Trophoblast cell (in vitro differentiated cells and primary cell): ENCODE measurements around the gene SH3YL1.

Experiments
- DNase-seq, 2 donors: peaks; one replicate each; pipeline ENCODE4 v3.0.0-alpha.2; 2016
- H2AFZ ChIP-seq: 2 replicates; pipeline ENCODE4 v1.6.1; 2013; ENCODE audit warnings: low read length, moderate library complexity, mild to moderate bottlenecking; ENCODE audit not compliant: insufficient read depth, poor library complexity
- H2AK5ac ChIP-seq: 2 replicates; pipeline ENCODE4 v1.6.1; 2013; ENCODE audit warnings: mild to moderate bottlenecking, low read length
- H2BK120ac ChIP-seq: 2 replicates; pipeline ENCODE4 v1.6.1; 2013; ENCODE audit warnings: low read length, mild to moderate bottlenecking, moderate library complexity; ENCODE audit not compliant: insufficient read depth, poor library complexity
- H2BK12ac ChIP-seq: 2 replicates; pipeline ENCODE4 v1.6.1; 2013; ENCODE audit warnings: mild to moderate bottlenecking, low read length, moderate library complexity
- H2BK5ac ChIP-seq: 2 replicates; pipeline ENCODE4 v1.6.1; 2013; ENCODE audit warnings: low read length, low read depth, moderate library complexity, mild to moderate bottlenecking; ENCODE audit not compliant: poor library complexity
- H3K14ac ChIP-seq: 2 replicates; pipeline ENCODE4 v1.6.1; 2013; ENCODE audit warnings: mild to moderate bottlenecking, low read length
- H3K18ac ChIP-seq: 2 replicates; pipeline ENCODE4 v1.6.1; 2013; ENCODE audit warnings: mild to moderate bottlenecking, low read length
- H3K23ac ChIP-seq: 2 replicates; pipeline ENCODE4 v1.6.1; 2013; ENCODE audit warnings: low read length
- H3K27ac ChIP-seq: 2 replicates; pipeline ENCODE4 v1.5.1; 2013; ENCODE audit warnings: low read depth, mild to moderate bottlenecking, inconsistent platforms, low read length, moderate library complexity
- H3K27me3 ChIP-seq: 2 replicates; pipeline ENCODE4 v1.6.1; 2013; ENCODE audit warnings: inconsistent platforms, mild to moderate bottlenecking, low read length, moderate library complexity; ENCODE audit not compliant: insufficient read depth
- H3K36me3 ChIP-seq, 2 experiments: 1 replicate in 1 of 2; 2 replicates in 1 of 2; pipeline ENCODE4 v1.6.1; 2013; ENCODE audit warnings: low read length in 2 of 2, mild to moderate bottlenecking in 2 of 2, moderate library complexity in 1 of 2; ENCODE audit not compliant: insufficient read depth in 2 of 2, control insufficient read depth in 1 of 2
- H3K4ac ChIP-seq: 2 replicates; pipeline ENCODE4 v1.6.1; 2013; ENCODE audit warnings: low read depth, mild to moderate bottlenecking, low read length, moderate library complexity
- H3K4me1 ChIP-seq, 2 experiments: 1 replicate in 1 of 2; 2 replicates in 1 of 2; pipeline ENCODE4 v1.6.1; 2013; ENCODE audit warnings: low read length in 2 of 2, mild to moderate bottlenecking in 2 of 2, moderate library complexity in 1 of 2; ENCODE audit not compliant: insufficient read depth in 2 of 2, control insufficient read depth in 1 of 2
- H3K4me2 ChIP-seq: 2 replicates; pipeline ENCODE4 v1.6.1; 2013; ENCODE audit warnings: inconsistent platforms, mild to moderate bottlenecking, low read length, moderate library complexity
- H3K4me3 ChIP-seq: 2 replicates; pipeline ENCODE4 v1.5.1; 2013; ENCODE audit warnings: mild to moderate bottlenecking, low read depth, low read length, inconsistent platforms
- H3K79me1 ChIP-seq: one replicate; pipeline ENCODE4 v1.6.1; 2013; ENCODE audit warnings: low read length
- H3K79me2 ChIP-seq: 2 replicates; pipeline ENCODE4 v1.6.1; 2013; ENCODE audit warnings: low read length, mild to moderate bottlenecking; ENCODE audit not compliant: control insufficient read depth, insufficient read depth, poor library complexity
- H3K9ac ChIP-seq: 2 replicates; pipeline ENCODE4 v1.6.1; 2013; ENCODE audit warnings: mild to moderate bottlenecking, low read length
- H3K9me3 ChIP-seq: 2 replicates; pipeline ENCODE4 v1.6.1; 2013; ENCODE audit warnings: low read depth, mild to moderate bottlenecking, control low read depth, inconsistent platforms, low read length; ENCODE audit not compliant: insufficient read depth
- H4K12ac ChIP-seq: 2 replicates; pipeline ENCODE4 v1.6.1; 2013; ENCODE audit warnings: low read depth, mild to moderate bottlenecking, low read length, moderate library complexity
- H4K8ac ChIP-seq: 2 replicates; pipeline ENCODE4 v1.6.1; 2013; ENCODE audit warnings: low read depth, mild to moderate bottlenecking, low read length, moderate library complexity
- H4K91ac ChIP-seq: one replicate; pipeline ENCODE4 v1.6.1; 2013; ENCODE audit warnings: low read depth, mild to moderate bottlenecking, low read length, moderate library complexity
- WGBS: extraction: QIAGEN DNeasy Blood & Tissue Kit; methylation state at CpG from one replicate; pipeline ENCODE4 v1.1.7; 2013; ENCODE audit warnings: missing lambda C conversion rate; ENCODE audit not compliant: insufficient read length, insufficient coverage; ENCODE audit errors: extremely low coverage; 5-methylcytosine and 5-hydroxymethylcytosine counted together

Gene SH3YL1

GRCh38 chr2:193141-193671, 70.6 kb downstream of the SH3YL1 start:
- no peak overlapping the region for H4K8ac ChIP-seq
- no CpG with 5 or more reads among the region's 17 CpGs for WGBS
- peak; percentile 49 to 70 for DNase-seq
- no peak overlapping the region for H3K18ac ChIP-seq
- no peak overlapping the region for H2BK120ac ChIP-seq
- no peak overlapping the region for H3K9ac ChIP-seq
- peaks cover 8% of the 10 kb centered on the region for H3K9me3 ChIP-seq
- H4K12ac ChIP-seq, result no peak overlapping the region
- no peaks in the 10 kb centered on the region for H3K27me3 ChIP-seq
- H2BK5ac ChIP-seq, result no peak overlapping the region
- H3K4me3 ChIP-seq, result no peak overlapping the region
- no peak overlapping the region for H3K4ac ChIP-seq
- no peak overlapping the region for H3K14ac ChIP-seq
- no peak overlapping the region for H3K23ac ChIP-seq
- no peak overlapping the region for H2AFZ ChIP-seq
- peak overlapping the region; percentile 23 for H3K27ac ChIP-seq
- peaks cover 2 to 3% of the 10 kb centered on the region in 2 experiments for H3K4me1 ChIP-seq
- H3K79me2 ChIP-seq, result no peaks in the 10 kb centered on the region
- no peak overlapping the region for H2AK5ac ChIP-seq
- no peaks in the 10 kb centered on the region for H3K36me3 ChIP-seq
- H2BK12ac ChIP-seq, result no peak overlapping the region
- H3K4me2 ChIP-seq, result peak overlapping the region; percentile 8
- H3K79me1 ChIP-seq, result peaks cover 3% of the 10 kb centered on the region
- no peak overlapping the region for H4K91ac ChIP-seq

DNA sequence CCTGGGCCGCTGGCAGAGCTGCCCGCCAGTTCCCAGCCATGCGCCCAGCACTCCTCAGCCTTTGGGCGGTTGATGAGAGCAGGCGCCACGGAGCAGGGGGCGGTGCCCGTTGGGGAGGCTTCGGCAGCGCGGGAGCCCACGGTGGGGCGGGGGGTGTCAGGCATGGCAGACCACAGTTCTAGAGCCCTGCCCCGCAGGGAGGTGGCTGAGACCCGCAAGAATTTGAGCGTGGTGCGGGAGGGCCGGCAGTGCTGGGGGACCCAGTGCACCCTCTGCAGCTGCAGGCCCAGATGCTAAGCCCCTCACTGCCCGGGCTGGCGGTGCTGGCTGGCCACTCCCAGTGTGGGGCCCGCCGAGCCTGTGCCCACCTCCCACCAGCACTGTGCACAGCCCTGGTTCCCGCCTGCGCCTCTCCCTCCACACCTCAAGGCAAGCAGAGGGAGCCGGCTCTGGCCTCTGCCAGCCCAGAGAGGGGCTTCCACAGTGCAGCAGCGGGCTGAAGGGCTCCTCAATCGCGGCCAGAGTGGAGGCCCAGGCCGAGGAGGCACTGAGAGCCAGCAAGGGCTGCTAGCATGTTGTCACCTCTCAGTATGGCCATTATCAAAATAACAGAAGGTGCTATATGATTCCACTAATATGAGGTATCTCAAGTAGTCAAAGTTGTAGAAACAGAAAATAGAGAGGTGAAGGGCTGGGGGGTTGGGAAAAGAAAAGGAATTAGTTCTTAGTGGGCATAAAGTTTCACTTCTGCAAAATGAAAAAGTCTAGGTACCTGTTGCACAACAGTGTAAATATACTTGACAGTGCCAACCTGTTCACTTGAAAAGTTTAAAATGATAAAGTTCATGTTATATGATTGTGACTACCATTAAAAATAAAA, 72.3 kb downstream of the SH3YL1 start:
- Histone ChIP-seq H4K91ac (no peak overlapping the region), H3K18ac (no peak overlapping the region), H3K36me3 (no peaks in the 10 kb centered on the region), H2BK5ac (no peak overlapping the region), H3K4ac (no peak overlapping the region), H3K4me2 (no peak overlapping the region), H3K14ac (no peak overlapping the region), H3K27ac (no peak overlapping the region), H2BK120ac (no peak overlapping the region), H3K27me3 (no peaks in the 10 kb centered on the region), H2AFZ (no peak overlapping the region), H3K79me2 (no peaks in the 10 kb centered on the region), H3K9ac (no peak overlapping the region), H3K4me1 (peaks cover 2 to 3% of the 10 kb centered on the region in 2 experiments), H3K23ac (no peak overlapping the region), H3K4me3 (no peak overlapping the region), H3K79me1 (peaks cover 3% of the 10 kb centered on the region), H2BK12ac (peak overlapping the region; percentile 23), H3K9me3 (peaks cover 11% of the 10 kb centered on the region), H2AK5ac (no peak overlapping the region), H4K8ac (no peak overlapping the region), H4K12ac (no peak overlapping the region)
- no CpG with 5 or more reads among the region's 29 CpGs for WGBS
- no peak for DNase-seq

- no peak overlapping the region for H3K14ac ChIP-seq
- WGBS, result no CpG with 5 or more reads among the region's 2 CpGs
Measured at GRCh38 chr2:187825-188224, 76.0 kb downstream of the SH3YL1 start.

DNA sequence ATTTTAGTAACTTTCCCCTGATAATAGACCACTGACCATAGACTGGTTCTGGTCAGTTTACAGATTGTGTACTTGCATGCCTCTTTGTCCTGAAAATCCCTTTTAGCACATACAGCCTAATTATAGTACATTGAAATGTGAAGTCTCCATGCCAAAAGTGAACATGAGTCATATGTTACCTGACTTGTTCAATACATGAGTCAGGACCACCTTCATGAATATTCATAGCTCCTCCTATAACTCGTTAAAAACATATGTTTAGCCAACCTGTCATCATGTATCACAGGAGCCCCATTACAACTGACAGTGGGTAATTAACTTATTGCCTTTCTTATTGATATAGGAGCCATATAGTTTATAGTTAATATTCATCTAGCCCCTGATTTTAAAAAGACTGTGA, 78.6 kb downstream of the SH3YL1 start:
- no peak overlapping the region for H3K4me3 ChIP-seq

More at GRCh38 chr2:187825-188224, 76.0 kb downstream of the SH3YL1 start:
- Histone ChIP-seq H2BK5ac (no peak overlapping the region), H3K23ac (no peak overlapping the region), H3K36me3 (no peaks in the 10 kb centered on the region), H3K4ac (no peak overlapping the region), H2AK5ac (no peak overlapping the region), H3K9me3 (peaks cover 11% of the 10 kb centered on the region), H3K79me1 (no peaks in the 10 kb centered on the region), H3K4me3 (no peak overlapping the region), H2BK120ac (no peak overlapping the region), H2AFZ (no peak overlapping the region), H3K9ac (no peak overlapping the region), H3K4me2 (no peak overlapping the region), H4K12ac (no peak overlapping the region), H3K27ac (no peak overlapping the region), H3K27me3 (no peaks in the 10 kb centered on the region), H4K91ac (no peak overlapping the region), H3K4me1 (no peaks in the 10 kb centered on the region), H4K8ac (no peak overlapping the region), H3K18ac (no peak overlapping the region), H3K79me2 (no peaks in the 10 kb centered on the region), H2BK12ac (no peak overlapping the region)
- DNase-seq, result no peak

More for the DNA sequence above, 78.6 kb downstream of the SH3YL1 start:
- no peak overlapping the region for H2AK5ac ChIP-seq
- H2BK120ac ChIP-seq, result no peak overlapping the region
- H3K14ac ChIP-seq, result no peak overlapping the region
- no peak overlapping the region for H2BK5ac ChIP-seq
- H4K91ac ChIP-seq, result no peak overlapping the region
- no peak for DNase-seq
- H2BK12ac ChIP-seq, result no peak overlapping the region
- H3K23ac ChIP-seq, result no peak overlapping the region
- H4K8ac ChIP-seq, result no peak overlapping the region
- no peaks in the 10 kb centered on the region for H3K4me1 ChIP-seq
- H2AFZ ChIP-seq, result no peak overlapping the region
- H3K27me3 ChIP-seq, result no peaks in the 10 kb centered on the region
- no peak overlapping the region for H3K4ac ChIP-seq
- H3K9me3 ChIP-seq, result peaks cover 5% of the 10 kb centered on the region
- no peaks in the 10 kb centered on the region for H3K36me3 ChIP-seq
- no peak overlapping the region for H3K27ac ChIP-seq
- H3K4me2 ChIP-seq, result no peak overlapping the region
- no peak overlapping the region for H3K9ac ChIP-seq
- no peaks in the 10 kb centered on the region for H3K79me1 ChIP-seq
- H4K12ac ChIP-seq, result no peak overlapping the region
- H3K79me2 ChIP-seq, result no peaks in the 10 kb centered on the region
- no CpG with 5 or more reads among the region's 1 CpG for WGBS
- H3K18ac ChIP-seq, result no peak overlapping the region
